HG02938 (cell line): Measurements from ENCODE around the gene RPP38.

Experiments used
- ATAC-seq: cut with Tn5 transposase; IDR thresholded peaks from one replicate; pipeline ENCODE4 v1.9.1; 2021; ENCODE audit warnings: mild to moderate bottlenecking, moderate library complexity; ENCODE audit not compliant: unreplicated experiment

The RPP38 gene

GRCh38 chr10:15149042-15149771 is 52.1 kb downstream of the RPP38 start:
- no peak for ATAC-seq

GRCh38 chr10:15150563-15150962 is 53.4 kb downstream of the RPP38 start:
- no peak for ATAC-seq

- ATAC-seq, result no peak
Observed at GRCh38 chr10:15152556-15152955, 55.4 kb downstream of the RPP38 start.
